H1 (cell line): ENCODE measurements around the gene ZNF608. TPM values are rescaled to one million over a fixed set of nuclear protein-coding genes. Genes with fewer than 3 reads are reported as not detected.

ENCODE experiments used
- CTCF ChIA-PET: fragments of 300-600 bp; sonication (Branson Sonifier 250); formaldehyde crosslinking; loops from one replicate; lab custom pipeline; 2021; ENCODE audit not compliant: partially characterized antibody; lab: Charles Lee
- POLR2A ChIA-PET: fragments of 300-600 bp; sonication (Branson Sonifier 250); formaldehyde crosslinking; loops from one replicate; lab custom pipeline; 2021; ENCODE audit warnings: inconsistent platforms; ENCODE audit not compliant: partially characterized antibody; lab: Charles Lee
- DNase-seq, 2 experiments: peaks; one replicate each; pipeline versions ENCODE4 v3.0.0 to v3.0.0-alpha.2; 2010 to 2022; ENCODE audit warnings: low spot score in 2 of 2, low read depth in 1 of 2, mixed read lengths in 1 of 2
- FAIRE-seq: peaks from 2 replicates; lab custom pipeline; 2011; peaks lifted over from hg19 to GRCh38; lab: Jason Lieb, UNC
- H2AFZ ChIP-seq: 2 replicates; pipeline ENCODE4 v1.8.1; 2012; ENCODE audit warnings: low read length, inconsistent platforms
- H2AK5ac ChIP-seq: 2 replicates; pipeline ENCODE4 v1.6.1; 2013; ENCODE audit warnings: low read depth, low read length
- H2BK120ac ChIP-seq: replicated peaks from 2 replicates; pipeline ENCODE3; 2013; ENCODE audit warnings: low read depth, low read length, inconsistent platforms
- H2BK12ac ChIP-seq: 2 replicates; pipeline ENCODE4 v1.6.1; 2013; ENCODE audit warnings: low read depth, low read length
- H2BK15ac ChIP-seq: 2 replicates; pipeline ENCODE4 v1.6.1; 2013; ENCODE audit warnings: low read length
- H2BK20ac ChIP-seq: 2 replicates; pipeline ENCODE4 v1.6.1; 2013; ENCODE audit warnings: low read length
- H2BK5ac ChIP-seq: 2 replicates; pipeline ENCODE4 v1.6.1; 2013; ENCODE audit warnings: low read depth, low read length
- H3K14ac ChIP-seq: 2 replicates; pipeline ENCODE4 v1.6.1; 2013; ENCODE audit warnings: inconsistent platforms; ENCODE audit not compliant: insufficient read length
- H3K18ac ChIP-seq: 2 replicates; pipeline ENCODE4 v1.6.1; 2013; ENCODE audit warnings: low read length; ENCODE audit errors: extremely low read depth
- H3K23ac ChIP-seq: 2 replicates; pipeline ENCODE4 v1.6.1; 2013; ENCODE audit warnings: inconsistent platforms; ENCODE audit not compliant: insufficient read length
- H3K23me2 ChIP-seq: 2 replicates; pipeline ENCODE4 v1.6.1; 2013; ENCODE audit warnings: low read depth, low read length
- H3K27ac ChIP-seq: 2 replicates; pipeline ENCODE4 v1.6.1; 2011; ENCODE audit warnings: low read depth, low read length, inconsistent platforms
- H3K27me3 ChIP-seq, 4 experiments: replicated peaks in 1 of 4; 1 replicate in 1 of 4; 2 replicates in 3 of 4; pipeline versions ENCODE4 v1.6.1 to v1.8.1; 2011 to 2013; ENCODE audit warnings: low read length in 3 of 4, mild to moderate bottlenecking in 3 of 4, inconsistent platforms in 2 of 4, mixed read lengths in 2 of 4, moderate library complexity in 1 of 4; ENCODE audit not compliant: control insufficient read depth in 3 of 4, insufficient read depth in 3 of 4; ENCODE audit errors: extremely low read depth in 1 of 4
- H3K36me3 ChIP-seq, 4 experiments: 2 replicates each; pipeline versions ENCODE4 v1.6.1 to v1.8.1; 2011 to 2013; ENCODE audit warnings: mild to moderate bottlenecking in 4 of 4, low read length in 3 of 4, moderate library complexity in 2 of 4, control low read depth in 1 of 4, inconsistent platforms in 1 of 4; ENCODE audit not compliant: insufficient read depth in 4 of 4, control insufficient read depth in 2 of 4
- H3K4ac ChIP-seq: replicated peaks from 2 replicates; pipeline ENCODE3; 2013; ENCODE audit warnings: low read length, low read depth, mixed read lengths, inconsistent platforms; ENCODE audit not compliant: insufficient read length
- H3K4me1 ChIP-seq, 4 experiments: replicated peaks in 1 of 4; 1 replicate in 1 of 4; 2 replicates in 3 of 4; pipeline versions ENCODE4 v1.6.1 to v1.8.1; 2011 to 2013; ENCODE audit warnings: low read length in 3 of 4, inconsistent platforms in 2 of 4, mixed read lengths in 1 of 4; ENCODE audit not compliant: insufficient read depth in 4 of 4, control insufficient read depth in 3 of 4
- H3K4me2 ChIP-seq, 2 experiments: 2 replicates each; pipeline versions ENCODE4 v1.6.1 to v1.8.1; 2011 to 2013; ENCODE audit warnings: low read depth in 2 of 2, low read length in 2 of 2, control low read depth in 1 of 2, inconsistent platforms in 1 of 2, mild to moderate bottlenecking in 1 of 2; ENCODE audit not compliant: insufficient read depth in 1 of 2
- H3K4me3 ChIP-seq, 4 experiments: fragments of 200-600, 300-600 bp in 1 of 4; sonication (generic), shearing (Covaris generic), sonication (Bioruptor Twin) in 1 of 4; 2 replicates each; pipeline versions ENCODE4 v1.5.1 to v1.8.1; 2011 to 2016; ENCODE audit warnings: low read length in 4 of 4, low read depth in 3 of 4, control low read depth in 2 of 4, inconsistent platforms in 2 of 4, mild to moderate bottlenecking in 2 of 4, mixed read lengths in 1 of 4, moderate library complexity in 1 of 4; ENCODE audit not compliant: insufficient read depth in 2 of 4; ENCODE audit errors: extremely low read depth in 1 of 4
- H3K56ac ChIP-seq: replicated peaks from 2 replicates; pipeline ENCODE3; 2013; ENCODE audit warnings: low read depth, mild to moderate bottlenecking, mixed read lengths, low read length, inconsistent platforms; ENCODE audit not compliant: insufficient read length
- H3K79me1 ChIP-seq: 2 replicates; pipeline ENCODE4 v1.6.1; 2013; ENCODE audit warnings: low read depth, low read length, control low read depth
- H3K79me2 ChIP-seq, 2 experiments: 2 replicates each; pipeline versions ENCODE4 v1.6.1 to v1.8.1; 2012 to 2013; ENCODE audit warnings: low read length in 2 of 2, mild to moderate bottlenecking in 2 of 2, inconsistent platforms in 1 of 2; ENCODE audit not compliant: insufficient read depth in 2 of 2, control insufficient read depth in 1 of 2
- H3K9ac ChIP-seq, 4 experiments: replicated peaks in 1 of 4; 1 replicate in 1 of 4; 2 replicates in 3 of 4; pipeline versions ENCODE4 v1.6.1 to v1.8.1; 2011 to 2013; ENCODE audit warnings: low read depth in 3 of 4, low read length in 3 of 4, control low read depth in 2 of 4, mild to moderate bottlenecking in 2 of 4, moderate library complexity in 2 of 4, inconsistent platforms in 1 of 4; ENCODE audit errors: extremely low read depth in 1 of 4
- H3K9me3 ChIP-seq, 2 experiments: 2 replicates each; pipeline versions ENCODE4 v1.6.1 to v1.8.1; 2012 to 2013; ENCODE audit warnings: mild to moderate bottlenecking in 2 of 2, moderate library complexity in 2 of 2, control low read depth in 1 of 2, inconsistent platforms in 1 of 2, low read depth in 1 of 2, low read length in 1 of 2, mixed read lengths in 1 of 2; ENCODE audit not compliant: insufficient read depth in 2 of 2
- H4K20me1 ChIP-seq, 2 experiments: replicated peaks in 1 of 2; 2 replicates each; pipeline versions ENCODE3 to v1.8.1; 2011 to 2013; ENCODE audit warnings: inconsistent platforms in 2 of 2, low read length in 2 of 2, mild to moderate bottlenecking in 1 of 2; ENCODE audit not compliant: insufficient read depth in 2 of 2, control insufficient read depth in 1 of 2
- H4K5ac ChIP-seq: 2 replicates; pipeline ENCODE4 v1.6.1; 2013; ENCODE audit warnings: low read length, low read depth, mixed read lengths, inconsistent platforms; ENCODE audit not compliant: insufficient read length
- H4K8ac ChIP-seq: 2 replicates; pipeline ENCODE4 v1.8.0; 2013; ENCODE audit warnings: mild to moderate bottlenecking, moderate library complexity, low read length, inconsistent platforms; ENCODE audit not compliant: insufficient read depth; ENCODE audit errors: extremely low read depth
- H4K91ac ChIP-seq: replicated peaks from 2 replicates; pipeline ENCODE3; 2013; ENCODE audit warnings: low read length, mixed read lengths, inconsistent platforms; ENCODE audit not compliant: insufficient read length
- ASH2L ChIP-seq: fragments of 200-600, 300-600 bp; sonication (generic); IDR thresholded peaks from one replicate; pipeline ENCODE4 v1.7.1; 2017; ENCODE audit warnings: low read length
- CHD1 ChIP-seq: IDR thresholded peaks from 2 replicates; pipeline ENCODE4 v1.6.1; 2012; ENCODE audit warnings: low read depth, low read length, improper control_type of control experiment
- CHD2 ChIP-seq: IDR thresholded peaks from 2 replicates; pipeline ENCODE4 v1.6.1; 2012; ENCODE audit warnings: low read length, improper control_type of control experiment
- EP300 ChIP-seq, 2 experiments: IDR thresholded peaks; 1 replicate in 1 of 2; 2 replicates in 1 of 2; pipeline ENCODE4 v1.6.1; 2011 to 2012; ENCODE audit warnings: low read depth in 2 of 2, low read length in 2 of 2, mild to moderate bottlenecking in 2 of 2, borderline replicate concordance in 1 of 2, inconsistent platforms in 1 of 2, moderate library complexity in 1 of 2
- NANOG ChIP-seq: IDR thresholded peaks from 2 replicates; pipeline ENCODE4 v1.6.1; 2011; ENCODE audit warnings: low read length, low read depth, mild to moderate bottlenecking, inconsistent platforms; ENCODE audit not compliant: insufficient read depth, poor library complexity, severe bottlenecking
- RAD21 ChIP-seq, 2 experiments: IDR thresholded peaks in 1 of 2; conservative IDR thresholded peaks in 1 of 2; 2 replicates each; pipeline ENCODE4 v1.6.1; 2011; ENCODE audit warnings: low read depth in 2 of 2, low read length in 2 of 2, improper control_type of control experiment in 1 of 2, inconsistent platforms in 1 of 2, mild to moderate bottlenecking in 1 of 2, moderate library complexity in 1 of 2
- TAF1 ChIP-seq: IDR thresholded peaks from 2 replicates; pipeline ENCODE4 v1.6.1; 2011; ENCODE audit warnings: mild to moderate bottlenecking, low read depth, low read length
- USF2 ChIP-seq: IDR thresholded peaks from 2 replicates; pipeline ENCODE4 v1.6.1; 2011; ENCODE audit warnings: low read length, improper control_type of control experiment
- WGBS, 2 experiments: shearing (Covaris generic) in 1 of 2; methylation state at CpG; one replicate each; pipeline versions ENCODE4 v1.1.6 to v1.1.7; 2013 to 2015; ENCODE audit warnings: low lambda C conversion rate in 2 of 2, mixed read lengths in 2 of 2, inconsistent platforms in 1 of 2, low coverage in 1 of 2, missing lambda C conversion rate in 1 of 2; ENCODE audit not compliant: insufficient replicate concordance in 2 of 2, insufficient coverage in 1 of 2, insufficient read length in 1 of 2; ENCODE audit errors: extremely low coverage in 1 of 2, missing lambda C conversion rate in 1 of 2; 5-methylcytosine and 5-hydroxymethylcytosine counted together
- polyA plus RNA-seq, 7 experiments: library from polyadenylated mRNA; depleted of rRNA in 3 of 7; stranded (reverse) in 5 of 7; unstranded in 2 of 7; fragments of >200 nt in 5 of 7; fragments of 200-250 nt in 2 of 7; gene quantifications; 1 replicate in 5 of 7; 2 replicates in 1 of 7; 4 replicates in 1 of 7; pipeline versions ENCODE4 v1.2.1 to v1.2.3, GENCODE V29; 2011 to 2013; ENCODE audit warnings: missing spikeins in 2 of 7, mixed read lengths in 2 of 7
- total RNA-seq: library from RNA; stranded (reverse); fragmentation: NEBNext Ultra II Directional; extraction: Animal tissue kit (Norgen Biotek cat#: 25700); gene quantifications from 2 replicates; pipeline ENCODE4 v1.2.1, GENCODE V29; 2021

Gene ZNF608
- total and polyA plus RNA-seq, 2 of the 8 experiments (the other 6 are each of a cell fraction or from before 2014, with no cell fraction given), result 17.2 to 40.8 TPM

GRCh38 chr5:124746916-124747790 is 714 bp upstream of the ZNF608 start:
- Histone ChIP-seq H3K56ac (peak overlapping the region; percentile 20), H3K27me3 (no peaks in the 10 kb centered on the region), H3K36me3 (peaks cover 0 to 11% (median 0%) of the 10 kb centered on the region in 4 experiments; a peak in 1 of 8 replicates), H3K4ac (no peak overlapping the region), H3K79me1 (peaks cover 3% of the 10 kb centered on the region), H3K27ac (peak overlapping the region; percentile 25; the same call in 1 of the 2 replicates), H4K8ac (no peak overlapping the region), H3K18ac (peak overlapping the region; percentile 43; the same call in 1 of the 2 replicates), H3K9ac (peak overlapping the region in 3 of 4 experiments; percentile 9 to 69 (median 33); a peak in 4 of 7 replicates), H3K9me3 (no peaks in the 10 kb centered on the region), H3K4me2 (peak overlapping the region; percentile 77 to 87), H3K23me2 (peaks cover 17% of the 10 kb centered on the region), H4K91ac (peak overlapping the region; percentile 13), H2AFZ (no peak overlapping the region), H3K4me3 (peak overlapping the region; percentile 68 to 94 (median 88)), H3K23ac (no peak overlapping the region), H2BK20ac (no peak overlapping the region), H3K14ac (no peak overlapping the region), H2BK5ac (peak overlapping the region; percentile 37; the same call in 1 of the 2 replicates), H2BK12ac (no peak overlapping the region; the same call in 1 of the 2 replicates), H2BK15ac (no peak overlapping the region), H3K79me2 (peaks cover 19 to 59% of the 10 kb centered on the region in 2 experiments), H4K20me1 (peaks cover 0 to 2% of the 10 kb centered on the region in 2 experiments), H2AK5ac (no peak overlapping the region), H2BK120ac (no peak overlapping the region), H4K5ac (peak overlapping the region; percentile 58), H3K4me1 (peaks cover 3 to 24% (median 14%) of the 10 kb centered on the region in 4 experiments)
- WGBS, 2 experiments, result 1% methylated on average over 21 of the region's 32 CpGs; no CpG with 5 or more reads in 1 of the 2 experiments
- POLR2A ChIA-PET, result interaction anchor here (0.8 to 5.5 kb wide), 4 partner anchors 9 to 156 kb away, joined by 3 to 74 read pairs (median 3); no protein-coding TSS in a partner anchor
- CTCF ChIA-PET, result interaction anchor here (0.6 to 2.2 kb wide), 3 partner anchors 22 to 552 kb away, joined by 3 to 6 read pairs (median 3); no protein-coding TSS in a partner anchor
- DNase-seq (peak in 1 of 2 experiments; percentile 71), FAIRE-seq (peak; percentile 95)
- no peak for TF ChIP-seq CHD1
- peak; percentile 81 for TF ChIP-seq USF2
- TF ChIP-seq EP300 (IDR thresholded peaks at IDR 0.05; ENCODE audit: borderline replicate concordance in 1 of 2, low read depth in 2 of 2, low read length in 2 of 2), result peak in 1 of 2 experiments; percentile 34; a peak in 1 of 3 replicates
- peak; percentile 47 for TF ChIP-seq CHD2
- peak; percentile 46; the same call in 1 of the 2 replicates for TF ChIP-seq TAF1
- TF ChIP-seq NANOG, result peak; percentile 8
- peak; percentile 19 for TF ChIP-seq ASH2L
- TF ChIP-seq RAD21 (IDR thresholded peaks at IDR 0.05 in 1 of 2, conservative IDR thresholded peaks at IDR 0.05 in 1 of 2; ENCODE audit: low read depth in 2 of 2, low read length in 2 of 2), result peak in 1 of 2 experiments; percentile 12; a peak in 1 of 4 replicates
